Astrocyte (in vitro differentiated cells and primary cell): ENCODE measurements around the gene SEC61G. TPM values are rescaled to one million over a fixed set of nuclear protein-coding genes. Genes with fewer than 3 reads are reported as not detected.
A peak's percentile ranks its signal among the peaks of the same experiment; 100 is the strongest.

ENCODE experiments used
- DNase-seq: peaks from one replicate; pipeline ENCODE4 v3.0.0-alpha.2; 2010; ENCODE audit warnings: low read depth
- FAIRE-seq: peaks from 2 replicates; lab custom pipeline; 2011; peaks lifted over from hg19 to GRCh38; lab: Jason Lieb, UNC
- H2AFZ ChIP-seq: 2 replicates; pipeline ENCODE4 v1.6.0; 2012; ENCODE audit warnings: low read depth, low read length, inconsistent platforms
- H3K27ac ChIP-seq: 2 replicates; pipeline ENCODE4 v1.5.1; 2011; ENCODE audit warnings: low read depth, low read length, inconsistent platforms
- H3K27me3 ChIP-seq: 2 replicates; pipeline ENCODE4 v1.6.0; 2011; ENCODE audit warnings: low read length, inconsistent platforms; ENCODE audit not compliant: insufficient read depth
- H3K36me3 ChIP-seq: 2 replicates; pipeline ENCODE4 v1.5.1; 2011; ENCODE audit warnings: low read length, inconsistent platforms; ENCODE audit not compliant: insufficient read depth
- H3K4me1 ChIP-seq: 2 replicates; pipeline ENCODE4 v1.5.1; 2011; ENCODE audit warnings: low read length, inconsistent platforms; ENCODE audit not compliant: insufficient read depth
- H3K4me2 ChIP-seq: 2 replicates; pipeline ENCODE4 v1.6.0; 2012; ENCODE audit warnings: low read length, inconsistent platforms
- H3K4me3 ChIP-seq: 2 replicates; pipeline ENCODE4 v1.5.1; 2011; ENCODE audit warnings: low read depth, mild to moderate bottlenecking, low read length, inconsistent platforms; ENCODE audit not compliant: insufficient read depth
- H3K79me2 ChIP-seq: 2 replicates; pipeline ENCODE4 v1.6.0; 2012; ENCODE audit warnings: mild to moderate bottlenecking, low read length, inconsistent platforms; ENCODE audit not compliant: insufficient read depth
- H3K9ac ChIP-seq: 2 replicates; pipeline ENCODE4 v1.6.0; 2012; ENCODE audit warnings: mild to moderate bottlenecking, low read length, inconsistent platforms
- H3K9me3 ChIP-seq: 2 replicates; pipeline ENCODE4 v1.5.1; 2012; ENCODE audit warnings: low read depth, mild to moderate bottlenecking, low read length, inconsistent platforms; ENCODE audit not compliant: insufficient read depth
- H4K20me1 ChIP-seq: 2 replicates; pipeline ENCODE4 v1.6.0; 2012; ENCODE audit warnings: low read length, inconsistent platforms; ENCODE audit not compliant: insufficient read depth
- H3K27ac Mint-ChIP-seq: one replicate; pipeline ENCODE4 v1.8.0; 2021; ENCODE audit warnings: mild to moderate bottlenecking, mixed read lengths; ENCODE audit not compliant: unreplicated experiment
- H3K27me3 Mint-ChIP-seq: one replicate; pipeline ENCODE4 v1.8.0; 2021; ENCODE audit warnings: low read depth, mixed read lengths; ENCODE audit not compliant: unreplicated experiment
- H3K36me3 Mint-ChIP-seq: one replicate; pipeline ENCODE4 v1.8.0; 2021; ENCODE audit warnings: low read depth, mixed read lengths; ENCODE audit not compliant: unreplicated experiment
- H3K4me1 Mint-ChIP-seq: one replicate; pipeline ENCODE4 v1.8.0; 2021; ENCODE audit warnings: low read depth, mixed read lengths; ENCODE audit not compliant: unreplicated experiment
- H3K4me3 Mint-ChIP-seq: one replicate; pipeline ENCODE4 v1.8.0; 2021; ENCODE audit warnings: mild to moderate bottlenecking, moderate library complexity, mixed read lengths; ENCODE audit not compliant: unreplicated experiment
- H3K9me3 Mint-ChIP-seq: one replicate; pipeline ENCODE4 v1.8.0; 2021; ENCODE audit warnings: mild to moderate bottlenecking, mixed read lengths; ENCODE audit not compliant: unreplicated experiment
- EZH2 ChIP-seq: IDR thresholded peaks from 2 replicates; pipeline ENCODE4 v1.6.1; 2012; ENCODE audit warnings: mild to moderate bottlenecking, low read length, inconsistent platforms; ENCODE audit not compliant: insufficient read depth
- total RNA-seq: library from RNA; stranded (reverse); gene quantifications from 2 replicates; pipeline ENCODE4 v1.2.1, GENCODE V29; 2021
- TF ChIP-seq, protein P1 (sequence below): IDR thresholded peaks from 2 replicates; pipeline ENCODE4 v1.5.1; 2011; ENCODE audit warnings: low read depth, mild to moderate bottlenecking, inconsistent platforms, low read length, moderate library complexity; ENCODE audit not compliant: insufficient read depth

SEC61G gene
- total RNA-seq, 1 donor from 2014 or later, result 280 TPM

DNA sequence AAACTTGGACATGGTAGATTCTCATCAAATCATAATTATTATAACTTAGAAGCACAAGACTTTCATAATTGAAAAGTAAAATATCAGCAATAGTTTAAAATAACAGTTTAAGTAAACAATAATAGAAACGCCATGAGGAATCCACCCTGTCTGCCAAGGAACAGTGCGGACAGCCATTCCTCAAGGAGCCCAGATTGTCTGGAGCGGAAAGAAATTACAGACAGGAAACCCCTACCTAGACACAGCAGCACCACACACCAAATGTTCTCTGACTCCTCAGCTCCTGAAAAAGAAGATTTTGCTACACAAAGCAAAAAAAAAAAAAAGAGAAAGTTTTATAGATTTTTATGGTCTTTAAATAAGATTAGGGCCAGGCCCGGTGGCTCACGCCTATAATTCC, 21.5 kb upstream of the SEC61G start:
- H3K27ac Mint-ChIP-seq, result no peak overlapping the region
- H3K4me1 Mint-ChIP-seq, result peaks cover 2% of the 10 kb centered on the region
- no peaks in the 10 kb centered on the region for H4K20me1 ChIP-seq
- peaks cover 2% of the 10 kb centered on the region for H3K36me3 Mint-ChIP-seq
- TF ChIP-seq EZH2, result no peak
- no peak overlapping the region for H2AFZ ChIP-seq
- peaks cover 4% of the 10 kb centered on the region for H3K9me3 Mint-ChIP-seq
- no peaks in the 10 kb centered on the region for H3K27me3 ChIP-seq
- DNase-seq (no peak), FAIRE-seq (no peak)
- no peaks in the 10 kb centered on the region for H3K4me1 ChIP-seq
- H3K9me3 ChIP-seq, result no peaks in the 10 kb centered on the region
- no peak overlapping the region for H3K9ac ChIP-seq
- no peaks in the 10 kb centered on the region for H3K79me2 ChIP-seq
- H3K4me3 Mint-ChIP-seq, result no peak overlapping the region
- H3K36me3 ChIP-seq, result no peaks in the 10 kb centered on the region
- H3K4me2 ChIP-seq, result no peak overlapping the region
- no peak overlapping the region for H3K27ac ChIP-seq
- H3K27me3 Mint-ChIP-seq, result peaks cover 3% of the 10 kb centered on the region
- H3K4me3 ChIP-seq, result no peak overlapping the region

DNA sequence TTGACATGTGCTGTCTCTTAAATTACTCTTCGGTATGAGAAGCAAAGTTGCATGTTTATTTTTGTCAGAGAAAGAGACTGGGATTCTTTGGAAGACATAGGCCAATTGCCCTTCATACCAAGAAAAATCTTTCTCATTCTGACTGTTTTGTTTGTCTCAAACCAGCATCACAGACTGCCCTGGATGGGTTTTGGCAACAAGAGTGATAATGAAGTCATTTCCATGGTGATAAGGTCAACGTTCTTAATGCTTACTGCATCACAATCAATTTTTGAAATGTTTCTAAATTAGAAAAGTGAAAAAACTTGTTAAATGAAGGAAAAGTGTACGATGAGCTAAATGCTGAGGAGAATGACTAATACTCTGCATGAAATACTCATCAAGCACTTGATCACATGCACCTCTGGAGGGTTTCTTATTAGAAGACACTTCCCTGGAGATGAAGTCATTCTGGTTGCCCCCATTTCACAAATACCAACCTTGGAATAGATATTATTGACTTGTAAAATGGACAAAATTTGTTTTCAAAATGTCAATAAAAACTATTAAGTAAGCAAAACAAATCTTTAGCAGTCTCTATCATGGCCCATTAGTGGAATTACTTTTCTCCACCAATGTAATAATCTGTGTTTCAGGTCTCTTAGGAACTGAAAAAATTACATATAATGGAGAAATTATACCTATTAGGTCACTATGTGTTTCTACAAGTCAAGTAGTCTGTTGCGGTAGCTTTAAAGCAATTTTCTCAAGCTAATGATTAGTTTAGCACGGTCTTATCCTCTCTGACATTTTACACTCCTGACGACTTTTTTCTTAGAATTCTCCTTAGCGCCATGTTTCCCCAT, 19.9 kb upstream of the SEC61G start:
- no peak overlapping the region for H2AFZ ChIP-seq
- H3K27me3 Mint-ChIP-seq, result peaks cover 3% of the 10 kb centered on the region
- H3K4me3 ChIP-seq, result no peak overlapping the region
- no peaks in the 10 kb centered on the region for H4K20me1 ChIP-seq
- no peaks in the 10 kb centered on the region for H3K4me1 ChIP-seq
- H3K27ac Mint-ChIP-seq, result no peak overlapping the region
- H3K9me3 ChIP-seq, result no peaks in the 10 kb centered on the region
- no peak overlapping the region for H3K27ac ChIP-seq
- TF ChIP-seq EZH2, result no peak
- TF ChIP-seq, protein P1, sequence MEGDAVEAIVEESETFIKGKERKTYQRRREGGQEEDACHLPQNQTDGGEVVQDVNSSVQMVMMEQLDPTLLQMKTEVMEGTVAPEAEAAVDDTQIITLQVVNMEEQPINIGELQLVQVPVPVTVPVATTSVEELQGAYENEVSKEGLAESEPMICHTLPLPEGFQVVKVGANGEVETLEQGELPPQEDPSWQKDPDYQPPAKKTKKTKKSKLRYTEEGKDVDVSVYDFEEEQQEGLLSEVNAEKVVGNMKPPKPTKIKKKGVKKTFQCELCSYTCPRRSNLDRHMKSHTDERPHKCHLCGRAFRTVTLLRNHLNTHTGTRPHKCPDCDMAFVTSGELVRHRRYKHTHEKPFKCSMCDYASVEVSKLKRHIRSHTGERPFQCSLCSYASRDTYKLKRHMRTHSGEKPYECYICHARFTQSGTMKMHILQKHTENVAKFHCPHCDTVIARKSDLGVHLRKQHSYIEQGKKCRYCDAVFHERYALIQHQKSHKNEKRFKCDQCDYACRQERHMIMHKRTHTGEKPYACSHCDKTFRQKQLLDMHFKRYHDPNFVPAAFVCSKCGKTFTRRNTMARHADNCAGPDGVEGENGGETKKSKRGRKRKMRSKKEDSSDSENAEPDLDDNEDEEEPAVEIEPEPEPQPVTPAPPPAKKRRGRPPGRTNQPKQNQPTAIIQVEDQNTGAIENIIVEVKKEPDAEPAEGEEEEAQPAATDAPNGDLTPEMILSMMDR, result no peak
- no peak overlapping the region for H3K4me2 ChIP-seq
- H3K36me3 ChIP-seq, result no peaks in the 10 kb centered on the region
- H3K4me3 Mint-ChIP-seq, result no peak overlapping the region
- peaks cover 2% of the 10 kb centered on the region for H3K4me1 Mint-ChIP-seq
- no peak for FAIRE-seq
- peak; percentile 18 for DNase-seq
- no peaks in the 10 kb centered on the region for H3K27me3 ChIP-seq
- peaks cover 4% of the 10 kb centered on the region for H3K9me3 Mint-ChIP-seq
- H3K79me2 ChIP-seq, result no peaks in the 10 kb centered on the region
- H3K9ac ChIP-seq, result no peak overlapping the region
- H3K36me3 Mint-ChIP-seq, result peaks cover 2% of the 10 kb centered on the region

DNA sequence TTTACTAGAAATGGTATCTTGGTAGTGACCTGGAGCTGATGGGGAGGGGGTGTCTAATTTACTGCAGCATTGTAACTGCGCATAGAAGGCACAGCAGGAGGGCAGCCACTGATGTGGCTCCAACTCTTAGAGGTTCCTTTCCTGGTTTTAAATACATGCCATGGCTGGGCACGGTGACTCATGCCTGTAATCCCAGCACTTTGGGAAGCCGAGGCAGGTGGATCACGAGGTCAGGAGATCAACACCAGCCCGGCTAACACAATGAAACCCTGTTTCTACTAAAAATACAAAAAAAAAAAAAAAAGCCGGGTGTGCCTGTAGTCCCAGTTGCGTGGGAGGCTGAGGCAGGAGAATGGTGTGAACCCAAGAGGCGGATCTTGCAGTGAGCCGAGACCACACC, 19.2 kb upstream of the SEC61G start:
- H3K27me3 ChIP-seq, result no peaks in the 10 kb centered on the region
- Mint-ChIP-seq H3K27ac (peak overlapping the region; percentile 43), H3K4me3 (no peak overlapping the region), H3K4me1 (peaks cover 4% of the 10 kb centered on the region), H3K27me3 (peaks cover 3% of the 10 kb centered on the region), H3K9me3 (peaks cover 4% of the 10 kb centered on the region), H3K36me3 (peaks cover 2% of the 10 kb centered on the region)
- no peak overlapping the region for H3K4me3 ChIP-seq
- H2AFZ ChIP-seq, result no peak overlapping the region
- no peaks in the 10 kb centered on the region for H4K20me1 ChIP-seq
- H3K4me1 ChIP-seq, result no peaks in the 10 kb centered on the region
- no peak overlapping the region for H3K4me2 ChIP-seq
- FAIRE-seq, result no peak
- H3K9me3 ChIP-seq, result no peaks in the 10 kb centered on the region
- H3K27ac ChIP-seq, result no peak overlapping the region
- H3K36me3 ChIP-seq, result no peaks in the 10 kb centered on the region
- no peak for DNase-seq
- no peaks in the 10 kb centered on the region for H3K79me2 ChIP-seq
- TF ChIP-seq, protein P1, result no peak
- TF ChIP-seq EZH2, result no peak
- no peak overlapping the region for H3K9ac ChIP-seq
